WTC11 (cell line): ENCODE measurements around the gene SUPT3H. TPM values are rescaled to one million over a fixed set of nuclear protein-coding genes. Genes with fewer than 3 reads are reported as not detected.

Source experiments
- ATAC-seq: fragments of 200-7000 bp; cut with Tn5 transposase; 2 replicates; pipeline ENCODE4 v1.10.0; 2021; ENCODE audit warnings: mild to moderate bottlenecking, moderate library complexity
- CTCF ChIA-PET: fragments of 300-600 bp; sonication (Branson Sonifier 250); formaldehyde crosslinking; loops from one replicate; lab custom pipeline; 2021; ENCODE audit warnings: antibody characterized with exemption; lab: Charles Lee
- POLR2A ChIA-PET: fragments of 350-600 bp; sonication (Branson Sonifier 250); formaldehyde crosslinking; loops from one replicate; lab custom pipeline; 2021; ENCODE audit warnings: antibody characterized with exemption; lab: Charles Lee
- DNase-seq: peaks from one replicate; pipeline ENCODE4 v3.0.0; 2021; ENCODE audit warnings: low spot score
- H3K27ac Mint-ChIP-seq: 2 replicates; pipeline ENCODE4 v1.8.0; 2021; ENCODE audit warnings: mixed read lengths
- H3K27me3 Mint-ChIP-seq: 2 replicates; pipeline ENCODE4 v1.8.0; 2021; ENCODE audit warnings: low read depth, mild to moderate bottlenecking, moderate library complexity, mixed read lengths
- H3K36me3 Mint-ChIP-seq: 2 replicates; pipeline ENCODE4 v1.8.0; 2021; ENCODE audit warnings: mixed read lengths
- H3K4me1 Mint-ChIP-seq: 2 replicates; pipeline ENCODE4 v1.8.0; 2022; ENCODE audit warnings: mixed read lengths
- H3K4me3 Mint-ChIP-seq: 2 replicates; pipeline ENCODE4 v1.8.0; 2021; ENCODE audit warnings: mild to moderate bottlenecking, moderate library complexity, mixed read lengths
- H3K9me3 Mint-ChIP-seq: 2 replicates; pipeline ENCODE4 v1.8.0; 2021; ENCODE audit warnings: mixed read lengths
- FOXJ3 ChIP-seq: sonication (generic); formaldehyde crosslinking; IDR thresholded peaks from 2 replicates; pipeline ENCODE4 v1.9.0; 2021; ENCODE audit warnings: missing genetic modification reagents, mild to moderate bottlenecking, borderline replicate concordance
- JAZF1 ChIP-seq: fragments of 250-450 bp; sonication (Bioruptor Pico); IDR thresholded peaks from 2 replicates; pipeline ENCODE4 v1.9.0; 2021; ENCODE audit warnings: moderate library complexity, mild to moderate bottlenecking, inconsistent platforms
- NFYB ChIP-seq: sonication (generic); formaldehyde crosslinking; conservative IDR thresholded peaks from 2 replicates; pipeline ENCODE4 v1.8.0; 2022; ENCODE audit warnings: low read depth, missing genetic modification reagents
- TCF7 ChIP-seq: sonication (generic); formaldehyde crosslinking; IDR thresholded peaks from 2 replicates; pipeline ENCODE4 v1.8.0; 2022; ENCODE audit warnings: mild to moderate bottlenecking, low read depth, missing genetic modification reagents, moderate library complexity
- ZBTB21 ChIP-seq: sonication (generic); formaldehyde crosslinking; IDR thresholded peaks from 2 replicates; pipeline ENCODE4 v1.8.1; 2023; ENCODE audit warnings: mild to moderate bottlenecking, missing genetic modification reagents, borderline replicate concordance
- ZNF219 ChIP-seq: sonication (generic); formaldehyde crosslinking; IDR thresholded peaks from 2 replicates; pipeline ENCODE4 v1.8.0; 2023; ENCODE audit warnings: missing genetic modification reagents, mild to moderate bottlenecking, borderline replicate concordance
- total RNA-seq: library from RNA; stranded (reverse); gene quantifications from 3 replicates; pipeline ENCODE4 v1.2.3, GENCODE V29; 2021
- TF ChIP-seq, protein P1 (sequence below): sonication (generic); formaldehyde crosslinking; IDR thresholded peaks from 2 replicates; pipeline ENCODE4 v1.8.1; 2022; ENCODE audit warnings: low read depth, mild to moderate bottlenecking, moderate library complexity, missing genetic modification reagents, borderline replicate concordance
- TF ChIP-seq, protein P2 (sequence below): sonication (generic); formaldehyde crosslinking; IDR thresholded peaks from 2 replicates; pipeline ENCODE4 v1.8.0; 2022; ENCODE audit warnings: missing genetic modification reagents
- TF ChIP-seq, protein P3 (sequence below): sonication (generic); formaldehyde crosslinking; IDR thresholded peaks from 2 replicates; pipeline ENCODE4 v1.8.1; 2022; ENCODE audit warnings: mild to moderate bottlenecking, missing genetic modification reagents, moderate library complexity, borderline replicate concordance
- TF ChIP-seq, protein P4 (sequence below): sonication (generic); formaldehyde crosslinking; IDR thresholded peaks from 2 replicates; pipeline ENCODE4 v1.8.0; 2022; ENCODE audit warnings: mild to moderate bottlenecking, missing genetic modification reagents
- TF ChIP-seq, protein P5 (sequence below): sonication (generic); formaldehyde crosslinking; IDR thresholded peaks from 2 replicates; pipeline ENCODE4 v1.8.0; 2023; ENCODE audit warnings: missing genetic modification reagents

The SUPT3H gene
- total RNA-seq, 1 experiment from 2014 or later = 15.3 TPM

DNA sequence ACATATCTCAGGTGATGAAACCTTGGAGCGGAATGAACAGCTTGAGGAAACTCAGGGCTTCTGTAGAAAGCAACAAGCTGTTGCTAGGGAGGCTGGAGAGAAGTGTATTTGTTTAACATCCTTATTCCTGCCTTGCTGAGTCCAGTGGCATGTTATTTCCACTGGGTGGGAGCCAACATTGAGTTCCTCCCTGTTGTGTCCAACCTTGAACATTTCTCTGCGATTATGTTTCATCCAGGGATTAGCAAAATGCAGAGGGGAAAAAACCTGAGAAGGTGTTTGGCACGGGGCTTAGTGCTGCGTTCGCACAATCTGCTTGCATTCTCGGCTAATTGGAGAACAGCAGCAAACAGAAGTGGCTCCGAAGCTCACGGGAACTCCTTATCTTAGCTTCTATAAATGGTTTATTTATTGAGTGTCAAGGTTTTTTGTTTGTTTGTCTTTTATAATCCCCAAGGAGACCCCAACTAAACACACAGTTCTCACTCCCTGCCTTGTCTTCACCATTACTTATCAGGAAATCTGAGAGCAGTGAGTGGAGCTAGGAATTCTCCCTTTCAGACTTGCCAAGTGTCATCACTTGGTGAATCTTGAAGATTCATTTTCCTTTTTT lies 577.5 kb downstream of the SUPT3H start:
- Mint-ChIP-seq H3K4me3 (no peak overlapping the region), H3K36me3 (no peaks in the 10 kb centered on the region), H3K27ac (no peak overlapping the region), H3K9me3 (peaks cover 10% of the 10 kb centered on the region), H3K27me3 (no peaks in the 10 kb centered on the region), H3K4me1 (peaks cover 17% of the 10 kb centered on the region)
- CTCF ChIA-PET = interaction anchor here (0.9 to 1.7 kb wide), 2 partner anchors 22 to 325 kb away, joined by 3 read pairs; no protein-coding TSS in a partner anchor
- ATAC-seq (no peak), DNase-seq (no peak)
- TF ChIP-seq ZBTB21 (CRISPR knock-in tag) = no peak
- TF ChIP-seq, protein P1, sequence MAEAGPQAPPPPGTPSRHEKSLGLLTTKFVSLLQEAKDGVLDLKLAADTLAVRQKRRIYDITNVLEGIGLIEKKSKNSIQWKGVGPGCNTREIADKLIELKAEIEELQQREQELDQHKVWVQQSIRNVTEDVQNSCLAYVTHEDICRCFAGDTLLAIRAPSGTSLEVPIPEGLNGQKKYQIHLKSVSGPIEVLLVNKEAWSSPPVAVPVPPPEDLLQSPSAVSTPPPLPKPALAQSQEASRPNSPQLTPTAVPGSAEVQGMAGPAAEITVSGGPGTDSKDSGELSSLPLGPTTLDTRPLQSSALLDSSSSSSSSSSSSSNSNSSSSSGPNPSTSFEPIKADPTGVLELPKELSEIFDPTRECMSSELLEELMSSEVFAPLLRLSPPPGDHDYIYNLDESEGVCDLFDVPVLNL (CRISPR knock-in tag) = no peak
- no peak for TF ChIP-seq FOXJ3
- TF ChIP-seq, protein P2, sequence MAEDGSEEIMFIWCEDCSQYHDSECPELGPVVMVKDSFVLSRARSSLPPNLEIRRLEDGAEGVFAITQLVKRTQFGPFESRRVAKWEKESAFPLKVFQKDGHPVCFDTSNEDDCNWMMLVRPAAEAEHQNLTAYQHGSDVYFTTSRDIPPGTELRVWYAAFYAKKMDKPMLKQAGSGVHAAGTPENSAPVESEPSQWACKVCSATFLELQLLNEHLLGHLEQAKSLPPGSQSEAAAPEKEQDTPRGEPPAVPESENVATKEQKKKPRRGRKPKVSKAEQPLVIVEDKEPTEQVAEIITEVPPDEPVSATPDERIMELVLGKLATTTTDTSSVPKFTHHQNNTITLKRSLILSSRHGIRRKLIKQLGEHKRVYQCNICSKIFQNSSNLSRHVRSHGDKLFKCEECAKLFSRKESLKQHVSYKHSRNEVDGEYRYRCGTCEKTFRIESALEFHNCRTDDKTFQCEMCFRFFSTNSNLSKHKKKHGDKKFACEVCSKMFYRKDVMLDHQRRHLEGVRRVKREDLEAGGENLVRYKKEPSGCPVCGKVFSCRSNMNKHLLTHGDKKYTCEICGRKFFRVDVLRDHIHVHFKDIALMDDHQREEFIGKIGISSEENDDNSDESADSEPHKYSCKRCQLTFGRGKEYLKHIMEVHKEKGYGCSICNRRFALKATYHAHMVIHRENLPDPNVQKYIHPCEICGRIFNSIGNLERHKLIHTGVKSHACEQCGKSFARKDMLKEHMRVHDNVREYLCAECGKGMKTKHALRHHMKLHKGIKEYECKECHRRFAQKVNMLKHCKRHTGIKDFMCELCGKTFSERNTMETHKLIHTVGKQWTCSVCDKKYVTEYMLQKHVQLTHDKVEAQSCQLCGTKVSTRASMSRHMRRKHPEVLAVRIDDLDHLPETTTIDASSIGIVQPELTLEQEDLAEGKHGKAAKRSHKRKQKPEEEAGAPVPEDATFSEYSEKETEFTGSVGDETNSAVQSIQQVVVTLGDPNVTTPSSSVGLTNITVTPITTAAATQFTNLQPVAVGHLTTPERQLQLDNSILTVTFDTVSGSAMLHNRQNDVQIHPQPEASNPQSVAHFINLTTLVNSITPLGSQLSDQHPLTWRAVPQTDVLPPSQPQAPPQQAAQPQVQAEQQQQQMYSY = no peak
- TF ChIP-seq TCF7 (CRISPR knock-in tag) = no peak
- TF ChIP-seq, protein P3, sequence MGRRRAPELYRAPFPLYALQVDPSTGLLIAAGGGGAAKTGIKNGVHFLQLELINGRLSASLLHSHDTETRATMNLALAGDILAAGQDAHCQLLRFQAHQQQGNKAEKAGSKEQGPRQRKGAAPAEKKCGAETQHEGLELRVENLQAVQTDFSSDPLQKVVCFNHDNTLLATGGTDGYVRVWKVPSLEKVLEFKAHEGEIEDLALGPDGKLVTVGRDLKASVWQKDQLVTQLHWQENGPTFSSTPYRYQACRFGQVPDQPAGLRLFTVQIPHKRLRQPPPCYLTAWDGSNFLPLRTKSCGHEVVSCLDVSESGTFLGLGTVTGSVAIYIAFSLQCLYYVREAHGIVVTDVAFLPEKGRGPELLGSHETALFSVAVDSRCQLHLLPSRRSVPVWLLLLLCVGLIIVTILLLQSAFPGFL (CRISPR knock-in tag) = no peak
- TF ChIP-seq NFYB = no peak
- POLR2A ChIA-PET = no interaction called here

DNA sequence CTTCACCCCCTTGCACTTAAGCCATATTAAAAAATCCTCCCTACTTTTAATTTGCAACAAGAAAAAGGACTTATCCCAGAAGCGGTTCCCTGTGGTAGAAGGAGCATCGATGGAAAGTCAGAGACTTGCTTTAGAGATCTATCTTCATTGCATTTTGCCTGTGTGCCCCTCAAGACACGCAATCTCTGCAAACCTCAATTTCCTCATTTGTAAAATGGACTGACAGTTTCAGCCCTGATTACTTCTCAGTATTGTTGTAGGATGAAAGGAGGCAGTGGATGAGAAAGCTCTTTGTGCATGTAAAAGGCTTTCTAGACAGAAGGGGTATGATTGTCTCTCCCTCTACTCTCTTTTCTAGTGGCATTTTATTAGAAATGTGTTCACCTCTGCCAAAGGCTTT lies 580.0 kb downstream of the SUPT3H start:
- Mint-ChIP-seq H3K4me1 (peaks cover 17% of the 10 kb centered on the region), H3K9me3 (peaks cover 8% of the 10 kb centered on the region), H3K27ac (no peak overlapping the region), H3K4me3 (no peak overlapping the region), H3K27me3 (no peaks in the 10 kb centered on the region), H3K36me3 (no peaks in the 10 kb centered on the region)
- POLR2A ChIA-PET = no interaction called here
- TF ChIP-seq, protein P4, sequence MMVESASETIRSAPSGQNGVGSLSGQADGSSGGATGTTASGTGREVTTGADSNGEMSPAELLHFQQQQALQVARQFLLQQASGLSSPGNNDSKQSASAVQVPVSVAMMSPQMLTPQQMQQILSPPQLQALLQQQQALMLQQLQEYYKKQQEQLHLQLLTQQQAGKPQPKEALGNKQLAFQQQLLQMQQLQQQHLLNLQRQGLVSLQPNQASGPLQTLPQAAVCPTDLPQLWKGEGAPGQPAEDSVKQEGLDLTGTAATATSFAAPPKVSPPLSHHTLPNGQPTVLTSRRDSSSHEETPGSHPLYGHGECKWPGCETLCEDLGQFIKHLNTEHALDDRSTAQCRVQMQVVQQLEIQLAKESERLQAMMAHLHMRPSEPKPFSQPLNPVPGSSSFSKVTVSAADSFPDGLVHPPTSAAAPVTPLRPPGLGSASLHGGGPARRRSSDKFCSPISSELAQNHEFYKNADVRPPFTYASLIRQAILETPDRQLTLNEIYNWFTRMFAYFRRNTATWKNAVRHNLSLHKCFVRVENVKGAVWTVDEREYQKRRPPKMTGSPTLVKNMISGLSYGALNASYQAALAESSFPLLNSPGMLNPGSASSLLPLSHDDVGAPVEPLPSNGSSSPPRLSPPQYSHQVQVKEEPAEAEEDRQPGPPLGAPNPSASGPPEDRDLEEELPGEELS (CRISPR knock-in tag) = no peak
- ATAC-seq (no peak), DNase-seq (no peak)
- CTCF ChIA-PET = no interaction called here

DNA sequence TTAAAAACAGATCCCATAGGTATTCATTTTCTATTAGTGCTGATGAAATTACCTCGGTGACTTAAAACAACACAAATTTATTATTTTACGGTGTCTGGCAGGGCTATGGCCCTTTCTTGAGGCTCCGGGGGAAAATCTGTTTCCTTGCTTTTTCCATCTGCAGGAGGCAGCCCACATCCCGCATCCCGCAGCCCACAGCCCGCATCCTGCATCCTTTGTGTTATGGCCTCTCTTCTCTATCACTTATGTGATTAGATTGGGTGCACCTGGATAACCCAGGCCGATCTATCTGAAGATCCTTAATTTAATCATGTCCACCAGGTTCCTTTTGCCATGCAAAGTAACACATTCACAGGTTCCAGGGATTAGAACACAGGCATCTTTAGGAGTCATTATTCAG lies 582.4 kb downstream of the SUPT3H start:
- TF ChIP-seq, protein P5, sequence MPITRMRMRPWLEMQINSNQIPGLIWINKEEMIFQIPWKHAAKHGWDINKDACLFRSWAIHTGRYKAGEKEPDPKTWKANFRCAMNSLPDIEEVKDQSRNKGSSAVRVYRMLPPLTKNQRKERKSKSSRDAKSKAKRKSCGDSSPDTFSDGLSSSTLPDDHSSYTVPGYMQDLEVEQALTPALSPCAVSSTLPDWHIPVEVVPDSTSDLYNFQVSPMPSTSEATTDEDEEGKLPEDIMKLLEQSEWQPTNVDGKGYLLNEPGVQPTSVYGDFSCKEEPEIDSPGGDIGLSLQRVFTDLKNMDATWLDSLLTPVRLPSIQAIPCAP = no peak
- TF ChIP-seq JAZF1 (no peak), ZNF219 (CRISPR knock-in tag) (no peak)
- Mint-ChIP-seq H3K27me3 (no peaks in the 10 kb centered on the region; the same call in 1 of the 2 replicates), H3K4me3 (no peak overlapping the region), H3K4me1 (peaks cover 14% of the 10 kb centered on the region), H3K36me3 (no peaks in the 10 kb centered on the region), H3K9me3 (peaks cover 8% of the 10 kb centered on the region), H3K27ac (no peak overlapping the region)
- DNase-seq = no peak
- ATAC-seq = no peak
- ChIA-PET POLR2A (no interaction called here), CTCF (no interaction called here)
